Fibroblast of the aortic adventitia (primary cell): ENCODE results near the gene RANBP17. TPM values are rescaled to one million over a fixed set of nuclear protein-coding genes. Genes with fewer than 3 reads are reported as not detected.
"Not testable (repeated sequence)": the region's sequence is repeated elsewhere in the genome, so short reads cannot be mapped to it uniquely, and the experiment has no call there.

Experiments
- DNase-seq: peaks from one replicate; pipeline ENCODE4 v3.0.0-alpha.2; 2010; ENCODE audit warnings: low read depth
- H3K4me3 ChIP-seq: 2 replicates; pipeline ENCODE4 v1.5.1; 2011; ENCODE audit warnings: low read depth, mild to moderate bottlenecking, control low read depth, low read length, moderate library complexity
- CTCF ChIP-seq: IDR thresholded peaks from 2 replicates; pipeline ENCODE4 v1.5.1; 2011; ENCODE audit warnings: mild to moderate bottlenecking, low read length, control low read depth, inconsistent platforms; ENCODE audit not compliant: insufficient read depth
- total RNA-seq: library from RNA; depleted of rRNA; stranded (reverse); fragments of >200 nt; gene quantifications from 2 replicates; pipeline ENCODE4 v1.2.3, GENCODE V29; 2012; ENCODE audit warnings: low replicate concordance

RANBP17 gene
- total RNA-seq, 1 donor, result 10.6 TPM

DNA sequence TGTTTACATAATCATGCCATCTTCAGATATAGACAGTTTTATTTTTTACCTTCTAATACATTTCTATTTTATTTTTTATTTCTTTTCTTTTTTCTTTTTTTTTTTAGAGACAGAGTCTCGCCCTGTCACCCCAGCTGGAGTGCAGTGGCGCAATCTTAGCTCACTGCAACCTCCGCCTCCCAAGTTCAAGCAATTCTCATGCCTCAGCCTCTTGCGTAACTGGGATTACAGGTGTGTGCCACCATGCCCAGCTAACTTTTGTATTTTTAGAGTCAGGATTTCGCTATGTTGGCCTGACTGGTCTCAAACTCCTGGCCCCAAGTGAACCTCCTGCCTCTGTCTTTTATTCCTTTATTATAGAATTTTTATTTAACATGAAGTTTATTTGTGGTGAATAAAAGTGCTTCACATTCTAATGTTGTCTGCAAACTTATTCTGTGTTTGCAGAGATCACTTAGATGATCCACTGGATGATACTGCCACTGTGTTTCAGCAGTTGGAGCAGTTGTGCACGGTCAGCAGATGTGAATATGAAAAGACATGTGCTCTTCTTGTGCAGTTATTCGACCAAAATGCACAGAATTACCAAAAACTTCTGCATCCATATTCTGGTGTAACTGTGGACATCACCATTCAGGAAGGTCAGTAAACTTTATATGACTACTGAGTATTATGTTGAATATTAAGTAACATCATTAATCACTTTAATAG, 62.2 kb downstream of the RANBP17 start:
- TF ChIP-seq CTCF, result no peak
- DNase-seq, result no peak
- no peak overlapping the region for H3K4me3 ChIP-seq

- not testable (repeated sequence) for DNase-seq, H3K4me3 ChIP-seq
Observed at GRCh38 chr5:170935534-170936218, 73.9 kb downstream of the RANBP17 start.

DNA sequence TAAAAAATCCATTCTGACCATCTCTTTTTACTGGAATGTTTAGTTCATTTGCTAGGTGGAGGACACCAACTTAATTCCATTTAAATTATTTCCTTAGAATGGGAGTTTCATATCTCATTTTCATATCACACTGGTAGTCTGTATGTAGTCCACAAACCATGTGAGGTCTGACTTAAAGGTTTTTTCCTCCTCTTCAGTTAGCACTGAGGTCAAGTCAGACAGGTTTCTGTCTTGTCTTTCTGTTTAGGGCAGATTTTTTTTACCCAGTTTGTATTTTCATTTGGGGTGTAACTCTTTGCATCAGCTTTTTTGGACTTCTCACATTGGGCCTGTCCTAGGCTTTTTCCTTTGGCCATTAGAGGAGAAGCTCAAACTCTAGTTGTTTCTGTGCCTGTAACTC, 75.3 kb downstream of the RANBP17 start:
- no peak for TF ChIP-seq CTCF
- DNase-seq, result no peak
- H3K4me3 ChIP-seq, result no peak overlapping the region

DNA sequence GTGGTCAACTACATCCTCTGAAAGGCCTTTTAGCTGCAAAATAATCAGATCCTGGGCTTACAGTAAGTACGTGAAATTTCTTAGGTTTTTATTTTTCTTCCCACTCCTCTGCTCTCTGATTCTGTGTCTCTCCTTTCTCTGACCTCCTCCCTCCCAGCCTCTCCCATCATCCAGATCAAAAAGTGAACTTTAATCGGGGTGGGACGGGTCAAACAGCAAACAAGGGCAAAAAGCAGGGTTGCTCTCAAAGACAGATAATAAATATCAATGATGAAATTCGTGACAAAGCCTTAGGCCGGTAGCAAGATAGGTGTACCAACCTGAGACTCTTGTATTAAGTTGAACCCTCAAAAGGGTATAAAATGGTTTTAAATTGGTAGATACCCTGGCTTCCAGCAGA, 76.1 kb downstream of the RANBP17 start:
- no peak overlapping the region for H3K4me3 ChIP-seq
- no peak for DNase-seq
- TF ChIP-seq CTCF, result no peak

DNA sequence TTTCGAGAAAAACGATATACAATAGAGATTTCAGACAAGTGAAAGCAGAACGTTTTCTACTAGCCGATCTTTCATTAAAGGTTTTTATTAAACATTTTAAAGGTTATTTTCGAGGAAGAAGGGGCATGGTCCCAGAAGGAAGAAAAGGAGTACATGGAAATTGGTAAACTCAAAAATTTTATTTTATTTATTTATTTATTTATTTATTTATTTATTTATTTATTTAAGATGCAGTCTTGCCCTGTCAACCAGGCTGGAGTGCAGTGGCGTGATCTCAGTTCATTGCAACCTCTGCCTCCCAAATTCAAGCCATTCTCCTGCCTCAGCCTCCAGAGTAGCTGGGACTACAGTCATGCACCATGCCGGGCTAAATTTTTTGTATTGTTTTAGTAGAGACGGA, 77.4 kb downstream of the RANBP17 start:
- H3K4me3 ChIP-seq, result no peak overlapping the region
- DNase-seq, result no peak
- TF ChIP-seq CTCF, result no peak

DNA sequence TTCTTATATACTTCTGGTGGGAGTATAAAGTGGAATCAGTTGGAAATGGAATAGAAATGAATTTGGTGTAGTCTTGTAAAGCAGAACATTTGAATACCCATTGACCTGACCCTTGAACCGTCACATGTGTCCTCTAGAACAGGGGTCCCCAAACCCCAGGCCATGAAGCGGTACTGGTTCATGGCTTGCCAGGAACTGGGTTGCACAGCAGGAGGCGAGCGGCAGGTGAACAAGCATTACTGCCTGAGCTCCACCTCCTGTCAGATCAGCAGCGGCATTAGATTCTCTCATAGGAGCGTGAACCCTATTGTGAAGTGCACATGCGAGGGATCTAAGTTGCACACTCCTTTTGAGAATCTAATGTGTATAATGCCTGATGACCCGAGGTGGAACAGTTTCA, 80.0 kb downstream of the RANBP17 start:
- no peak for DNase-seq
- no peak overlapping the region for H3K4me3 ChIP-seq
- no peak for TF ChIP-seq CTCF

DNA sequence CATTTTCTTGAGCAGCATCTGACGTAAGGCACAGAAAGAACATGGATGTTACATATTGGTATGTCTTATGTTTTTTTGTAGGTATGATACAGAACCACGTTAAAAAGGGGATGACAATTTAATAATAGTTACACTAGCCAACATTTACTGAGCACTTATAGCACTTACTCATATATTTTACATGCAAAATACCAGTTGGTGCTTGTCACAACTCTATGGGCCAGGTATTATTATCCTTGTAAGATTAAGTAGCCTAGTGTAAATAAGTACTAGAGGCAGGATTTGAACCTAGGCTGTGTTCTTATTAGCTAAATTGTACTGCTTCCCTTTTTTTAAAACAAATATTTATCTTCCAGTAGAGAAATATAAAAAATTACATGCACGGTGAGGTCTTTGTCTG, 83.5 kb downstream of the RANBP17 start:
- no peak for TF ChIP-seq CTCF
- DNase-seq, result no peak
- H3K4me3 ChIP-seq, result no peak overlapping the region
